K562 (cell line): Measurements from ENCODE around the gene ZFYVE19.

Source experiments
- CBX8 ChIP-seq: fragments of 200-600 bp; sonication (generic); IDR thresholded peaks from 2 replicates; pipeline ENCODE4 v1.6.1; 2012; ENCODE audit warnings: borderline replicate concordance, mixed run types, low read depth, mild to moderate bottlenecking, moderate library complexity, mixed read lengths, low read length, control low read depth, inconsistent platforms; ENCODE audit not compliant: poor library complexity, severe bottlenecking; ENCODE audit errors: extremely low read depth
- HDAC8 ChIP-seq: fragments of 450-650 bp; IDR thresholded peaks from 2 replicates; pipeline ENCODE4 v1.6.1; 2016; ENCODE audit warnings: mild to moderate bottlenecking, missing genetic modification characterization, moderate library complexity, missing compliant biosample characterization
- PHF21A ChIP-seq: fragments of 450-650 bp; IDR thresholded peaks from 2 replicates; pipeline ENCODE4 v1.6.1; 2017; ENCODE audit warnings: low read depth, borderline replicate concordance
- POU5F1 ChIP-seq: fragments of 150-350 bp; IDR thresholded peaks from 2 replicates; pipeline ENCODE4 v1.6.1; 2014; ENCODE audit warnings: borderline replicate concordance, low read length, low read depth, mild to moderate bottlenecking; ENCODE audit not compliant: partially characterized antibody
- SRSF9 ChIP-seq: fragments of 200-400 bp; formaldehyde crosslinking; IDR thresholded peaks from 2 replicates; pipeline ENCODE4 v1.6.1; 2017; ENCODE audit warnings: low read depth, low read length, borderline replicate concordance
- TSHZ1 ChIP-seq: fragments of 250-450 bp; sonication (Bioruptor Pico); IDR thresholded peaks from 2 replicates; pipeline ENCODE4 v1.4.0; 2020; ENCODE audit warnings: mild to moderate bottlenecking, moderate library complexity
- YY1 ChIP-seq, 3 experiments: IDR thresholded peaks; 2 replicates each; pipeline ENCODE4 v1.6.1; 2011; ENCODE audit warnings: low read length in 2 of 3, mild to moderate bottlenecking in 2 of 3, moderate library complexity in 2 of 3, borderline replicate concordance in 1 of 3, control low read depth in 1 of 3, low read depth in 1 of 3; ENCODE audit not compliant: insufficient read depth in 3 of 3, insufficient replicate concordance in 2 of 3, control insufficient read depth in 1 of 3, insufficient read length in 1 of 3; ENCODE audit errors: extremely low read depth in 1 of 3
- ZNF165 ChIP-seq: fragments of 250-450 bp; sonication (Bioruptor Pico); IDR thresholded peaks from 2 replicates; pipeline ENCODE4 v1.4.0; 2020; ENCODE audit warnings: borderline replicate concordance
- TF ChIP-seq, protein P1 (sequence below), 3 experiments: IDR thresholded peaks in 2 of 3; conservative IDR thresholded peaks in 1 of 3; 2 replicates each; pipeline ENCODE4 v1.5.1; 2011 to 2012; ENCODE audit warnings: low read length in 3 of 3, mild to moderate bottlenecking in 3 of 3, control low read depth in 2 of 3, improper control_type of control experiment in 1 of 3, inconsistent platforms in 1 of 3, low read depth in 1 of 3, mixed read lengths in 1 of 3, moderate library complexity in 1 of 3; ENCODE audit not compliant: insufficient read depth in 2 of 3

GRCh38 chr15:40799523-40799922, 7.4 kb upstream of the ZFYVE19 start:
- TF ChIP-seq ZNF165 (CRISPR knock-in tag): no peak
- no peak for TF ChIP-seq PHF21A
- TF ChIP-seq SRSF9: no peak
- TF ChIP-seq CBX8: no peak
- TF ChIP-seq POU5F1: no peak
- TF ChIP-seq, protein P1, sequence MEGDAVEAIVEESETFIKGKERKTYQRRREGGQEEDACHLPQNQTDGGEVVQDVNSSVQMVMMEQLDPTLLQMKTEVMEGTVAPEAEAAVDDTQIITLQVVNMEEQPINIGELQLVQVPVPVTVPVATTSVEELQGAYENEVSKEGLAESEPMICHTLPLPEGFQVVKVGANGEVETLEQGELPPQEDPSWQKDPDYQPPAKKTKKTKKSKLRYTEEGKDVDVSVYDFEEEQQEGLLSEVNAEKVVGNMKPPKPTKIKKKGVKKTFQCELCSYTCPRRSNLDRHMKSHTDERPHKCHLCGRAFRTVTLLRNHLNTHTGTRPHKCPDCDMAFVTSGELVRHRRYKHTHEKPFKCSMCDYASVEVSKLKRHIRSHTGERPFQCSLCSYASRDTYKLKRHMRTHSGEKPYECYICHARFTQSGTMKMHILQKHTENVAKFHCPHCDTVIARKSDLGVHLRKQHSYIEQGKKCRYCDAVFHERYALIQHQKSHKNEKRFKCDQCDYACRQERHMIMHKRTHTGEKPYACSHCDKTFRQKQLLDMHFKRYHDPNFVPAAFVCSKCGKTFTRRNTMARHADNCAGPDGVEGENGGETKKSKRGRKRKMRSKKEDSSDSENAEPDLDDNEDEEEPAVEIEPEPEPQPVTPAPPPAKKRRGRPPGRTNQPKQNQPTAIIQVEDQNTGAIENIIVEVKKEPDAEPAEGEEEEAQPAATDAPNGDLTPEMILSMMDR (IDR thresholded peaks at IDR 0.05 in 2 of 3, conservative IDR thresholded peaks at IDR 0.05 in 1 of 3; ENCODE audit: insufficient read depth in 2 of 3, low read depth in 1 of 3, low read length in 3 of 3): no peak
- TF ChIP-seq HDAC8 (tag): no peak
- no peak for TF ChIP-seq TSHZ1 (CRISPR knock-in tag)
- no peak for TF ChIP-seq YY1 (IDR thresholded peaks at IDR 0.05; ENCODE audit: borderline replicate concordance in 1 of 3, control insufficient read depth in 1 of 3, extremely low read depth in 1 of 3, insufficient read depth in 3 of 3, insufficient read length in 1 of 3, insufficient replicate concordance in 2 of 3, low read depth in 1 of 3, low read length in 2 of 3)
